HCT116 (cell line): ENCODE data around the gene CACNA1C. TPM values are rescaled to one million over a fixed set of nuclear protein-coding genes. Genes with fewer than 3 reads are reported as not detected.

Experiments used
- ATAC-seq: fragments of 200-7000 bp; cut with Tn5 transposase; 2 replicates; pipeline ENCODE4 v1.9.1; 2020; ENCODE audit warnings: mild to moderate bottlenecking, moderate library complexity
- BruUV-seq: library from RNA; stranded (reverse); fragments of 400-500 nt; replicated peaks from 2 replicates; lab custom pipeline; 2021; lab: Mats Ljungman, UMichigan
- CTCF ChIA-PET: fragments of 300-600 bp; sonication (Branson Sonifier 250); formaldehyde crosslinking; loops from one replicate; lab custom pipeline; 2021; ENCODE audit warnings: antibody characterized with exemption; lab: Charles Lee
- POLR2A ChIA-PET: fragments of 300-600, 350-600 bp; sonication (Branson Sonifier 250); formaldehyde crosslinking; loops from one replicate; lab custom pipeline; 2021; ENCODE audit warnings: antibody characterized with exemption; lab: Charles Lee
- RAD21 ChIA-PET, 2 experiments: fragments of 300-600 bp; sonication (Branson Sonifier 250); formaldehyde crosslinking; loops; one replicate each; lab custom pipeline; 2023; ENCODE audit warnings: low total read pairs in 2 of 2; ENCODE audit not compliant: uncharacterized antibody in 2 of 2, unreplicated experiment in 2 of 2, low non-redundant PET in 1 of 2; lab: Charles Lee
- DNase-seq: peaks from one replicate; pipeline ENCODE4 v3.0.0-alpha.2; 2010; ENCODE audit warnings: low read depth, low spot score
- H2AFZ ChIP-seq: fragments of 200-600 bp; shearing (Covaris generic), sonication (generic); 2 replicates; pipeline ENCODE4 v1.6.1; 2017; ENCODE audit warnings: low read depth, mixed run types, mixed read lengths, antibody characterized with exemption, low read length; ENCODE audit not compliant: poor library complexity, severe bottlenecking
- H3K27ac ChIP-seq: 2 replicates; pipeline ENCODE4 v1.5.1; 2012; ENCODE audit warnings: low read depth, low read length
- H3K27me3 ChIP-seq: fragments of 200-600 bp; sonication (generic); 2 replicates; pipeline ENCODE4 v1.6.1; 2016; ENCODE audit warnings: mixed run types, low read length, mixed read lengths; ENCODE audit not compliant: insufficient read depth
- H3K36me3 ChIP-seq, 2 experiments: fragments of 200-500 bp in 1 of 2; fragments of 200-600 bp in 1 of 2; sonication (Bioruptor generic) in 1 of 2; sonication (generic) in 1 of 2; 2 replicates each; pipeline versions ENCODE4 v1.5.1 to v1.6.1; 2014 to 2016; ENCODE audit warnings: low read length in 2 of 2, inconsistent platforms in 1 of 2, mixed read lengths in 1 of 2, mixed run types in 1 of 2; ENCODE audit not compliant: insufficient read depth in 2 of 2, control insufficient read depth in 1 of 2
- H3K4me1 ChIP-seq, 2 experiments: fragments of 200-600 bp in 1 of 2; sonication (generic) in 1 of 2; 2 replicates each; pipeline versions ENCODE4 v1.5.1 to v1.6.1; 2012 to 2017; ENCODE audit warnings: low read length in 2 of 2, inconsistent platforms in 1 of 2, mild to moderate bottlenecking in 1 of 2, mixed read lengths in 1 of 2, mixed run types in 1 of 2, moderate library complexity in 1 of 2; ENCODE audit not compliant: insufficient read depth in 2 of 2, control insufficient read depth in 1 of 2
- H3K4me2 ChIP-seq: fragments of 200-600 bp; sonication (generic); 2 replicates; pipeline ENCODE4 v1.6.1; 2017; ENCODE audit warnings: mixed run types, low read length, mixed read lengths
- H3K4me3 ChIP-seq, 2 experiments: fragments of 200-600 bp in 1 of 2; sonication (generic) in 1 of 2; replicated peaks in 1 of 2; 2 replicates each; pipeline ENCODE4 v1.5.1; 2011 to 2016; ENCODE audit warnings: low read length in 2 of 2, control low read depth in 1 of 2, low read depth in 1 of 2, mild to moderate bottlenecking in 1 of 2, mixed read lengths in 1 of 2, mixed run types in 1 of 2
- H3K79me2 ChIP-seq: fragments of 200-600 bp; sonication (generic); 2 replicates; pipeline ENCODE4 v1.6.1; 2017; ENCODE audit warnings: mild to moderate bottlenecking, mixed run types, low read length, moderate library complexity, mixed read lengths; ENCODE audit not compliant: insufficient read depth
- H3K9ac ChIP-seq: fragments of 200-600 bp; sonication (generic); 2 replicates; pipeline ENCODE4 v1.6.1; 2016; ENCODE audit warnings: low read length, mixed read lengths
- H3K9me2 ChIP-seq: fragments of 200-600 bp; sonication (generic), shearing (Covaris generic); 2 replicates; pipeline ENCODE4 v1.6.1; 2017; ENCODE audit warnings: mixed run types, mild to moderate bottlenecking, moderate library complexity; ENCODE audit not compliant: insufficient read depth
- H3K9me3 ChIP-seq, 2 experiments: fragments of 200-500 bp in 1 of 2; fragments of 200-600 bp in 1 of 2; sonication (Bioruptor generic) in 1 of 2; sonication (generic) in 1 of 2; 2 replicates each; pipeline ENCODE4 v1.6.1; 2014 to 2017; ENCODE audit warnings: low read length in 2 of 2, mixed read lengths in 2 of 2, inconsistent platforms in 1 of 2, low read depth in 1 of 2, mild to moderate bottlenecking in 1 of 2, mixed run types in 1 of 2, moderate library complexity in 1 of 2; ENCODE audit not compliant: control insufficient read depth in 1 of 2, insufficient read depth in 1 of 2
- H4K20me1 ChIP-seq: fragments of 200-600 bp; sonication (generic), shearing (Covaris generic); 2 replicates; pipeline ENCODE4 v1.6.1; 2017; ENCODE audit warnings: mixed run types, mild to moderate bottlenecking, moderate library complexity; ENCODE audit not compliant: insufficient read depth
- ELF1 ChIP-seq: IDR thresholded peaks from 2 replicates; pipeline ENCODE4 v1.6.1; 2012; ENCODE audit warnings: low read depth, borderline replicate concordance
- EZH2 ChIP-seq: fragments of 200-600 bp; sonication (generic); IDR thresholded peaks from 2 replicates; pipeline ENCODE4 v1.6.1; 2017; ENCODE audit warnings: antibody characterized with exemption, mixed run types
- EZH2phosphoT487 ChIP-seq: fragments of 200-600 bp; IDR thresholded peaks from 2 replicates; pipeline ENCODE4 v1.6.1; 2018; ENCODE audit warnings: antibody characterized with exemption, borderline replicate concordance
- FOSL1 ChIP-seq: IDR thresholded peaks from 2 replicates; pipeline ENCODE4 v1.6.1; 2012; ENCODE audit warnings: low read depth
- JUND ChIP-seq: IDR thresholded peaks from 2 replicates; pipeline ENCODE4 v1.6.1; 2012
- POLR2AphosphoS5 ChIP-seq: IDR thresholded peaks from 2 replicates; pipeline ENCODE4 v1.6.1; 2011; ENCODE audit warnings: mild to moderate bottlenecking, low read depth, low read length, moderate library complexity
- RAD21 ChIP-seq: IDR thresholded peaks from 2 replicates; pipeline ENCODE4 v1.6.1; 2012; ENCODE audit warnings: low read depth, mild to moderate bottlenecking
- SRF ChIP-seq: IDR thresholded peaks from 2 replicates; pipeline ENCODE4 v1.6.1; 2012; ENCODE audit warnings: low read depth
- YY1 ChIP-seq: IDR thresholded peaks from 2 replicates; pipeline ENCODE4 v1.6.1; 2011; ENCODE audit warnings: low read length, low read depth, moderate library complexity, mild to moderate bottlenecking; ENCODE audit not compliant: insufficient replicate concordance; ENCODE audit errors: extremely low read depth
- ZFX ChIP-seq: fragments of 450-650 bp; IDR thresholded peaks from 2 replicates; pipeline ENCODE4 v1.6.1; 2017
- ZNF274 ChIP-seq: fragments of 200-500 bp; sonication (Bioruptor generic); IDR thresholded peaks from 2 replicates; pipeline ENCODE4 v1.6.1; 2014; ENCODE audit warnings: mild to moderate bottlenecking, low read depth, low read length, inconsistent platforms
- intact Hi-C: fragments of 100-400 bp; cut with micrococcal nuclease; formaldehyde crosslinking; loops from 2 replicates; pipeline ENCODE4 v1.10.0; 2022
- total RNA-seq: library from RNA; stranded (reverse); gene quantifications from one replicate; pipeline ENCODE4 v1.2.1, GENCODE V29; 2021; ENCODE audit not compliant: unreplicated experiment
- TF ChIP-seq, protein P1 (sequence below): IDR thresholded peaks from 2 replicates; pipeline ENCODE4 v1.6.1; 2012
- TF ChIP-seq, protein P2 (sequence below), 3 experiments: fragments of 200-600 bp in 1 of 3; sonication (generic) in 1 of 3; IDR thresholded peaks in 2 of 3; conservative IDR thresholded peaks in 1 of 3; 2 replicates each; pipeline ENCODE4 v1.5.1; 2012 to 2017; ENCODE audit warnings: low read depth in 2 of 3, low read length in 2 of 3, antibody characterized with exemption in 1 of 3, borderline replicate concordance in 1 of 3, control low read depth in 1 of 3, mild to moderate bottlenecking in 1 of 3, mixed read lengths in 1 of 3, mixed run types in 1 of 3, moderate library complexity in 1 of 3; ENCODE audit not compliant: insufficient read depth in 1 of 3
- TF ChIP-seq, protein P3 (sequence below): IDR thresholded peaks from 2 replicates; pipeline ENCODE4 v1.6.1; 2012
- TF ChIP-seq, protein P4 (sequence below): IDR thresholded peaks from 2 replicates; pipeline ENCODE4 v1.6.1; 2012; ENCODE audit warnings: low read depth

The CACNA1C gene
- total RNA-seq, 1 experiment from 2014 or later = 0.05 TPM

DNA sequence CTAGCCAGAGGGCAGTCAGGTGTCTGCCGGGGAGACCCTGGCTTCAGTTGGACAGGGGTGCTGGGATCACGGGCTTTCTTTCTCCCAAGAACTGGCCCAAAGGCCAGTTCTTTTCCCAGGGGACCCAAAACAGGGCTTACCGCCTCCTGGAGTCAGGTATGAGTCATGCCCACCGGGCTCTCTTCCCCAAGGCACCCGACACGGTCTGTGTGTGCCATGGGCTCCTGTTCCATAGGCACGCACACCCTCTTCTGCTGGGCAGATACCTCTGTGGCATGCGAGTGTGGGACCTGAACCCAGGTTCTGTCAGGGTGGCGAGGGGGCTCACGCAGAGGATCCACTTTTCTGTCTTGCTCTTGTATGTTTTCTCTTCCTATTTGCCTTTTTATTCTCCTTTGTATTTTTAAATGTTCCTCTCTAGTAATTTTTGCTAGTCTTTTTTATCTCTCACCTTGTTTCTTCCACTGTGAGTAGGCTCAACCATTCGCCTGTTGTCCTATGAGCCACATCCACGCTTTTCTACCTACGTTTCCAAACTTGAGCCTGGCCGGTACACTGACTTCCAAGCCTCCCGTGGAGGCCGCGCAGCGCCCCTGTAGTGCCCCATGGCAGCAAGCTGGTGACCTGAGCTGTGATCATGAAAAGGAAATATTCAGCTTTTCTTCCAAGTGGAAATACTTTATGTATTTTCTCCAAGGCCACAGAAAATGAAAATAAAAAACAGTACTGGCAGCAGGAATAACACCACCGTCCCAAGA is 362.2 kb downstream of the CACNA1C start:
- peak; percentile 83 for ATAC-seq
- Histone ChIP-seq H3K79me2 (no peaks in the 10 kb centered on the region), H3K9me3 (no peaks in the 10 kb centered on the region), H3K27ac (no peak overlapping the region), H3K27me3 (peaks cover 3% of the 10 kb centered on the region; the same call in 1 of the 2 replicates), H3K9me2 (no peaks in the 10 kb centered on the region), H3K36me3 (no peaks in the 10 kb centered on the region), H2AFZ (no peak overlapping the region), H3K4me3 (no peak overlapping the region), H3K9ac (no peak overlapping the region), H3K4me2 (no peak overlapping the region), H3K4me1 (no peaks in the 10 kb centered on the region), H4K20me1 (no peaks in the 10 kb centered on the region)
- intact Hi-C loops = no loop called here
- ChIA-PET CTCF (no interaction called here), POLR2A (no interaction called here), RAD21 (no interaction called here)
- no peak for TF ChIP-seq SRF
- TF ChIP-seq, protein P1, sequence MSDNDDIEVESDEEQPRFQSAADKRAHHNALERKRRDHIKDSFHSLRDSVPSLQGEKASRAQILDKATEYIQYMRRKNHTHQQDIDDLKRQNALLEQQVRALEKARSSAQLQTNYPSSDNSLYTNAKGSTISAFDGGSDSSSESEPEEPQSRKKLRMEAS = no peak
- TF ChIP-seq, protein P2, sequence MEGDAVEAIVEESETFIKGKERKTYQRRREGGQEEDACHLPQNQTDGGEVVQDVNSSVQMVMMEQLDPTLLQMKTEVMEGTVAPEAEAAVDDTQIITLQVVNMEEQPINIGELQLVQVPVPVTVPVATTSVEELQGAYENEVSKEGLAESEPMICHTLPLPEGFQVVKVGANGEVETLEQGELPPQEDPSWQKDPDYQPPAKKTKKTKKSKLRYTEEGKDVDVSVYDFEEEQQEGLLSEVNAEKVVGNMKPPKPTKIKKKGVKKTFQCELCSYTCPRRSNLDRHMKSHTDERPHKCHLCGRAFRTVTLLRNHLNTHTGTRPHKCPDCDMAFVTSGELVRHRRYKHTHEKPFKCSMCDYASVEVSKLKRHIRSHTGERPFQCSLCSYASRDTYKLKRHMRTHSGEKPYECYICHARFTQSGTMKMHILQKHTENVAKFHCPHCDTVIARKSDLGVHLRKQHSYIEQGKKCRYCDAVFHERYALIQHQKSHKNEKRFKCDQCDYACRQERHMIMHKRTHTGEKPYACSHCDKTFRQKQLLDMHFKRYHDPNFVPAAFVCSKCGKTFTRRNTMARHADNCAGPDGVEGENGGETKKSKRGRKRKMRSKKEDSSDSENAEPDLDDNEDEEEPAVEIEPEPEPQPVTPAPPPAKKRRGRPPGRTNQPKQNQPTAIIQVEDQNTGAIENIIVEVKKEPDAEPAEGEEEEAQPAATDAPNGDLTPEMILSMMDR (IDR thresholded peaks at IDR 0.05 in 2 of 3, conservative IDR thresholded peaks at IDR 0.05 in 1 of 3; ENCODE audit: borderline replicate concordance in 1 of 3, insufficient read depth in 1 of 3, low read depth in 2 of 3, low read length in 2 of 3) = peak in 1 of 3 experiments; percentile 20; a peak in 2 of 6 replicates
- no peak for DNase-seq
- no TSS peak for BruUV-seq

DNA sequence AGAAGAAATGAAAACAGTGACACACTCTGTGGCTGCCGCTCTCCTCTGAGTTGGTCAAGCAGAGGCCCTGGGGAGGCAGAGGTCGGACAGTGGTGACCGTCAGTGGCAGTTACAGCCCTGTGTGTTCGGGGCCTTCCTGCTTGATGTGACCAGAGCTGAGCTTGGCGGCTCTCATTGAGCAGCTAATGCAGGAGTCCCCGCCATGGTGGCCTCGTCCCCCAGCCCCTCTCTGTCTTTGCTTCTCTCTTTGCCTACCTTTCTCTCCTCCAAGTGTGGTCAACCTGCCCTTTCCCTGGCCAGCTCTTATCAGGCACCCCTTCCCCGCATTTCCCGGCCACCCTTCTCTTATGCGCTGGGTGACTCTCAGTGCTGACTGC is 362.8 kb downstream of the CACNA1C start:
- Histone ChIP-seq H3K9me2 (no peaks in the 10 kb centered on the region), H3K9ac (no peak overlapping the region), H3K27ac (no peak overlapping the region), H3K9me3 (no peaks in the 10 kb centered on the region), H2AFZ (no peak overlapping the region), H3K27me3 (no peaks in the 10 kb centered on the region), H3K79me2 (no peaks in the 10 kb centered on the region), H3K4me3 (no peak overlapping the region), H4K20me1 (no peaks in the 10 kb centered on the region), H3K4me1 (no peaks in the 10 kb centered on the region), H3K4me2 (no peak overlapping the region), H3K36me3 (no peaks in the 10 kb centered on the region)
- CTCF ChIA-PET = no interaction called here
- intact Hi-C loops = no loop called here
- ATAC-seq (no peak), DNase-seq (no peak)
- RAD21 ChIA-PET = no interaction called here
- BruUV-seq = no TSS peak
- POLR2A ChIA-PET = no interaction called here
- no peak for TF ChIP-seq SRF
- TF ChIP-seq EZH2phosphoT487 = no peak
- TF ChIP-seq ELF1 = no peak
- no peak for TF ChIP-seq EZH2
- TF ChIP-seq, protein P3, sequence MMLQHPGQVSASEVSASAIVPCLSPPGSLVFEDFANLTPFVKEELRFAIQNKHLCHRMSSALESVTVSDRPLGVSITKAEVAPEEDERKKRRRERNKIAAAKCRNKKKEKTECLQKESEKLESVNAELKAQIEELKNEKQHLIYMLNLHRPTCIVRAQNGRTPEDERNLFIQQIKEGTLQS = no peak
- TF ChIP-seq POLR2AphosphoS5 = no peak
- no peak for TF ChIP-seq JUND
- TF ChIP-seq ZNF274 = no peak
- no peak for TF ChIP-seq RAD21
- TF ChIP-seq FOSL1 = no peak
- TF ChIP-seq, protein P4, sequence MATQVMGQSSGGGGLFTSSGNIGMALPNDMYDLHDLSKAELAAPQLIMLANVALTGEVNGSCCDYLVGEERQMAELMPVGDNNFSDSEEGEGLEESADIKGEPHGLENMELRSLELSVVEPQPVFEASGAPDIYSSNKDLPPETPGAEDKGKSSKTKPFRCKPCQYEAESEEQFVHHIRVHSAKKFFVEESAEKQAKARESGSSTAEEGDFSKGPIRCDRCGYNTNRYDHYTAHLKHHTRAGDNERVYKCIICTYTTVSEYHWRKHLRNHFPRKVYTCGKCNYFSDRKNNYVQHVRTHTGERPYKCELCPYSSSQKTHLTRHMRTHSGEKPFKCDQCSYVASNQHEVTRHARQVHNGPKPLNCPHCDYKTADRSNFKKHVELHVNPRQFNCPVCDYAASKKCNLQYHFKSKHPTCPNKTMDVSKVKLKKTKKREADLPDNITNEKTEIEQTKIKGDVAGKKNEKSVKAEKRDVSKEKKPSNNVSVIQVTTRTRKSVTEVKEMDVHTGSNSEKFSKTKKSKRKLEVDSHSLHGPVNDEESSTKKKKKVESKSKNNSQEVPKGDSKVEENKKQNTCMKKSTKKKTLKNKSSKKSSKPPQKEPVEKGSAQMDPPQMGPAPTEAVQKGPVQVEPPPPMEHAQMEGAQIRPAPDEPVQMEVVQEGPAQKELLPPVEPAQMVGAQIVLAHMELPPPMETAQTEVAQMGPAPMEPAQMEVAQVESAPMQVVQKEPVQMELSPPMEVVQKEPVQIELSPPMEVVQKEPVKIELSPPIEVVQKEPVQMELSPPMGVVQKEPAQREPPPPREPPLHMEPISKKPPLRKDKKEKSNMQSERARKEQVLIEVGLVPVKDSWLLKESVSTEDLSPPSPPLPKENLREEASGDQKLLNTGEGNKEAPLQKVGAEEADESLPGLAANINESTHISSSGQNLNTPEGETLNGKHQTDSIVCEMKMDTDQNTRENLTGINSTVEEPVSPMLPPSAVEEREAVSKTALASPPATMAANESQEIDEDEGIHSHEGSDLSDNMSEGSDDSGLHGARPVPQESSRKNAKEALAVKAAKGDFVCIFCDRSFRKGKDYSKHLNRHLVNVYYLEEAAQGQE = no peak
- no peak for TF ChIP-seq YY1
- TF ChIP-seq ZFX = no peak
